Prostate gland (tissue), 2 donors: ENCODE data around the gene NACC1.

Experiments
- CTCF ChIP-seq, 4 experiments: fragments of 200-600 bp in 2 of 4; fragments of 450-650 bp in 2 of 4; sonication (generic) in 2 of 4; IDR thresholded peaks; 1 replicate in 3 of 4; 2 replicates in 1 of 4; pipeline ENCODE4 v1.5.1; 2016 to 2019; ENCODE audit warnings: antibody characterized with exemption in 4 of 4, mild to moderate bottlenecking in 2 of 4, moderate library complexity in 2 of 4
- POLR2A ChIP-seq: fragments of 450-650 bp; IDR thresholded peaks from one replicate; pipeline ENCODE4 v1.6.1; 2016; ENCODE audit warnings: antibody characterized with exemption, mild to moderate bottlenecking
- POLR2AphosphoS5 ChIP-seq: sonication (generic); formaldehyde crosslinking; IDR thresholded peaks from one replicate; pipeline ENCODE4 v1.6.1; 2017; ENCODE audit warnings: antibody characterized with exemption

GRCh38 chr19:13151605-13152355 is 33.7 kb downstream of the NACC1 start:
- TF ChIP-seq POLR2A (peak; percentile 97), CTCF (IDR thresholded peaks at IDR 0.05) (peak in 3 of 4 experiments; percentile 5 to 47 (median 19)), POLR2AphosphoS5 (peak; percentile 98)
